AML-193 (cell line): ENCODE results near the gene PTPRJ.
A peak's percentile ranks its signal among the peaks of the same experiment; 100 is the strongest.
"Not testable (repeated sequence)": the region's sequence is repeated elsewhere in the genome, so short reads cannot be mapped to it uniquely, and the experiment has no call there.

ENCODE experiments used
- DNase-seq, 2 experiments: peaks; one replicate each; lab custom pipeline; 2025; lab: John Stamatoyannopoulos, UW

The PTPRJ gene

GRCh38 chr11:48161951-48162884 is 181.9 kb downstream of the PTPRJ start:
- no peak for DNase-seq

GRCh38 chr11:48162885-48163268 is 182.5 kb downstream of the PTPRJ start:
- DNase-seq = no peak

DNA sequence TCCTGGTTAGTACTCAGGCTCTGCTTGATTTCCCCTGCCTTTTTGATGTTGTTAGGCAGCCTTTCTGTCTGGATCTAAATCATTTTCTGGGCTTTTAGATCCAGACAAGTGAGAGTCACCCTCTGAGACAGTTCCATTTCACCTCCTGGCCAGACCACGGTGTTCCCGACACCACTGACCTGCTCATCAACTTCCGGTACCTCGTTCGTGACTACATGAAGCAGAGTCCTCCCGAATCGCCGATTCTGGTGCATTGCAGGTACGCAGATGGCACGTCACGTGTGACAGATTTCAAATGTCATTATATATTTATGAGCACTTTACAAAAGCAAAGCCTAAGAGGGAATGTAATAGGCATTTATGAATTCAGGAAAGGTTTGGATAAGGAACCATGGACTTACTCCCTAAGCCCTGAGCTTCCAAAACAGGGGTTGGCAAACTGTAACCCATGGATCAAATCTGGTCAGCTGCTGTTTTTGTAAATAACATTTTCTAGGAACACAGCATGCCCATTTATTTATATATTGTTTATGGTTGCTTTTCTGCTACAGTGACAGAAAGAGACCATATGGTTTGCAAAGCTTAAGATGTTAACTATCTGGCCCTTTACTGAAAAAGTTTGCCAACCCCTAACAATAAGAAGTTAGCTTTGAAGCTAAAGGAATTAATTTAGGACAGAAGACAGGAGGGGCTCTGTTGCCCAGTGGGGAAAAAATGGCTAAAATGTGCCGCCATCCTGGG is 183.2 kb downstream of the PTPRJ start:
- DNase-seq = no peak

DNA sequence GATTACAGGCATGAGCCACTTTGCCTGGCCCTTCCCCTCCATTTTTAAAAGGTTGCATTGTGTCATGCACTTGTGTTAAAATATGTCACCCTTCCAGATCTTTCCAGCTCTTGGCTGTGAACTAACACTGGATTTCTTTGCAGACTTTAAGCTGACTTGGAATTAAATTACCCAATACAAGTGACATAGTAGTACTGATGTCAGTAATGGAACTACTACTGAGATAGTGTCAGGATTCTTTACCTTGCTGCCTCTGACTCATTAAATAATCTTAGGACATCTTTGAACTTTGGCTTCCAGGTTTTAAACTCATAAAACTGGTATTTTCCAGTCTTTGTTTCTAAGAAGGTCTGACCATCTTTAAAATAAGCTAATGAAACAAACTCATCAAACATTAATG is 184.5 kb downstream of the PTPRJ start:
- no peak for DNase-seq

- no peak for DNase-seq
Measured at GRCh38 chr11:48165426-48165825, 185.1 kb downstream of the PTPRJ start.

DNA sequence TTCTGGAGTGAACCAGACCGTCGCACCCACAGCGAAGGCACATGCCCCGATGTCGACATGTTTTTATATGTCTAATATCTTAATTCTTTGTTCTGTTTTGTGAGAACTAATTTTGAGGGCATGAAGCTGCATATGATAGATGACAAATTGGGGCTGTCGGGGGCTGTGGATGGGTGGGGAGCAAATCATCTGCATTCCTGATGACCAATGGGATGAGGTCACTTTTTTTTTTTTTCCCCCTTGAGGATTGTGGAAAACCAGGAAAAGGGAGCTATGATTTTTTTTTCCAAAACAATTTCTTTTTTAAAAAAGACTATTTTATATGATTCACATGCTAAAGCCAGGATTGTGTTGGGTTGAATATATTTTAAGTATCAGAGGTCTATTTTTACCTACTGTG is 187.0 kb downstream of the PTPRJ start:
- DNase-seq = no peak

- DNase-seq = no peak
Measured at GRCh38 chr11:48168815-48169214, 188.5 kb downstream of the PTPRJ start.

- DNase-seq = no peak
Measured at GRCh38 chr11:48169259-48169658, 188.9 kb downstream of the PTPRJ start.

DNA sequence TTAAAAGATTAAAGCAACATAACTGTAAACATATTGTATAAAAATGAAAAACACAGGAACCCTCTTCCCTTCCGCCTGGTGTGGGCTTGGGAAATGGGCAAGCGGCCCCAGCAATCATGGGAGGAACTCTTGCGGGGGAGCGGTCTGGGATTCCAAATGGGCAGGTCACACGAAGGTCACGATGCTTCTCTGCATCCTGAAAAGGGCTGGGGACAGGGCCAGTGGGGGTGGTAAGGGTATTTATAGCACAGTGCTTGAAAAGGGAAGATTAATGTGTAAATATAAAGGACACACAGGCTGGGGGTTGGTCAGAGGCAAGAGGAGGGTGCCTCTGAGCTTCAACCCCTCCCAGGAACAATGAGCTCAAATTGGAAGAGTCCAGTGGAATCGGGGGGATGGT is 189.4 kb downstream of the PTPRJ start:
- DNase-seq = no peak

GRCh38 chr11:48170241-48171233 is 190.2 kb downstream of the PTPRJ start:
- DNase-seq = peak in 1 of 2 experiments; percentile 16

DNA sequence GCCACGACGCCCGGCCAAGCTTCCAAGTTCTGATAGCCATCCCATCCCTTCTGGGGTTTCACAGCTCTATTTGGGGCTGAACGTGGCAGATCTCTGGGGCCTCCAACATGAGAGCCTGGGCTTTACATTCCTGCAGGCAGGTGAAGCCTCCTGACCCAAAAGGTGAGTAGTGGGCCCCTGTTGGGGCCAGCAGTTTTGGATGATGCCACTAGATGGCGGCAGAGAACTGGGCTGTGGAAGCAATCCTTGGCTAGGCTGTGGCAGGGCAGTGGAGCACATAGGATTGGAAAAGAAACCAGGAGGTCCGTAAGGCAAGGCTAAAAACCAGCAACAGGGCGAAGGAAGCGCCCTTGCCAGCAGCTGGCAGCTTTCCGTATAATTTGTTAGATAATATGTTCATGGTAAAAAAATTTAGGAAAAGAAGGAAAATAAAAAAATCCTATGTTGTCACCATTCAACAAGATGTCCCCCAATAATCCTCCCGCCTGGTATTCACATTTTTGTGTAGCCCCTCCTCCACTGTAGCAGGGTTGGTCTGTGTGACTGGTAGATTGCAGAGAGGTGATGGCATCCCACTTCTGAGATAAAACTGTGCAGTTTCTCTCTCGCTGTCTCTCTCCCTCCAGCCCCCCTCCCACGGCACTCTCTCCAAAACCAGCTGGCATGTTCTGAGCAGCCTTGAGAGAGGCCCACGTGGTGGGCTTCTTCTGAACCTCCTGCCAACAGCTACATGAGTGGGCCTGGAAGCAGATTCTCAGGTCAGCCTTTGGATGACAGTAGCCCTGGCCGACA is 192.7 kb downstream of the PTPRJ start:
- peak; percentile 21 to 26 for DNase-seq

DNA sequence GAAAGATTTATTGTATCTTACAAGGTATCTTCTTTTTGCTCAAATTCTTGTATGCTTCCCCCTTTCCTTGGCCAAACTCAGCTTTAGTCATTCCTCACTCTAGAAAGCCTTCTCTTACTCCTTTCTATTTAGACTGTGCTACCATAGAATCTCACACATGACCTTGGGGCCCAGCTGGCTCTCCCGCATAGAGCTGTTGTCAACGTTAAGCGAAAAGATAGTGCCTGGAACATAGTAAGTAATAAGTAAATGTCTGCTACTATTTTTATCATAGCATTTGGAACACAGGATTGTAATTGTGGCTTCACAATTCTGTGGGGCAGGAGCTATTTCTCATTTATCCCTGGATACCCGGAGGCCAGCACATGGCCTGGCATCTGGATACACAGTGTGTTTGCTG is 197.3 kb downstream of the PTPRJ start:
- no peak for DNase-seq

DNA sequence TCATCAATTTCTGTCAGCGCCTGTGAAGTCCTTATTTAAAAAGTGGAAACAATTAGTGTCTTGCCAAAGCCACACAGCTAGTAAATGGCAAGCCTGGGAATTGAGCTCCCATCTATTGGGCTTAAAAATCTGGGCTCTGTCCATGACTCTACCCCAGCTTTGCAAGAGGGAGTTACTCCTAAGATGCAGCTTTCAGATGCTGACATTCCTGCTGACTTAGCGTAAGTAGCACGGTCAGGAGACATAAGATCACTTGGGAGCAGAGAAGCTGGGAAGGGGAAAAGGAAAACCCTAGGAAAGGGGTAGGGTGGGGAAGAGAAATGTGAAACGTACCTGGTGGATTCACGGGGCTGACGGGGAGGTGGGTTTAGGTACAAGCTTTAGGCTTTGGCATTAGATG is 200.3 kb downstream of the PTPRJ start:
- no peak for DNase-seq

DNA sequence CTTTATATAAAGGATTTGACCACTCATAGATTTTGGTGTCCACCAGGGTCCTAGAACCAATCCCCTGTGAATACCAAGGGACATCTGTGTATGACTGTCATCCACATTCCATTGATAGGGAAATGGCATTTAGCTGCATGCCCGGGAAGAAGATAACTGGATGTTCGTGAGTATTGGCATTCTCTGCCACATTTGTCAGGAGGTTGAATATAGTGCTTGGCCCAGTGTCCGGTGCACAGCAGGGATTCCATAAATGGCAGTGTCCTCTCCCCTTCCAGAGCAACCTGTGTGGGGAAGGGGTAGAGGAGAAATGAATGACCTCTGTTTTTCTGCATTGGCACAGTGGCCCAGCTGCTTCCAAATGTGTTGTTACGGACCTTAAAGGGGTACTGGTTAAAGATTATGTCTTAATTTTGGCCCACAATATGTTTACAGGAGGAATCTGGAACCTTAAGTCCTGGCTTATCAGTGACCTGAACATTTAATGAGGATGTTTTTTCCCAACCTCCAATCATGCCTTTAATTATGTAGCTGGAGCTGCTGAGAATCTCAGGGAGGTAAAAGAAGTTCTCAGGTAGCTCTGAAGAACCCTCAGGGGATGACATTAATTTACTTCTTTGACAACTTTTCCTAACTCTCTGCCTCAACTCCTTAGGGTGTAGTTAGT is 202.6 kb downstream of the PTPRJ start:
- DNase-seq = no peak

DNA sequence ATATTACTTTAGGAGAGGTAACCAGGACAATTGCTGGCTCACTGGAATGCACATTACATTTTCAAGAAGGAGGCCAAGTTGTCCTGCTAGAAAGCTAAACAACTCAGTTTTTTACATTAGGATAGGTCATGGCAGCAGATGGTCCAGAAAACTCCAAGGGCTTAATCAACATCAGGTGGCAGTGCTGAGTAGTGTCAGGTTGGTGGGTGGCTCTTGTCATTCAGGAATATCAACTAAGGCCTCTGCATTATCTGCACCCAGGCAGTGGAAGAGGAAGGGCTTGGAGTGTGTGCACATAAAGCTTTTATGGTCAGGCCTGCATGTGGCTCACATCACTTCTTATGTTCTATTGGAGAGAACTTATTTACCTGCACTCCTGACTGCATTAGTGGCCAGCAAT is 204.1 kb downstream of the PTPRJ start:
- DNase-seq = no peak

DNA sequence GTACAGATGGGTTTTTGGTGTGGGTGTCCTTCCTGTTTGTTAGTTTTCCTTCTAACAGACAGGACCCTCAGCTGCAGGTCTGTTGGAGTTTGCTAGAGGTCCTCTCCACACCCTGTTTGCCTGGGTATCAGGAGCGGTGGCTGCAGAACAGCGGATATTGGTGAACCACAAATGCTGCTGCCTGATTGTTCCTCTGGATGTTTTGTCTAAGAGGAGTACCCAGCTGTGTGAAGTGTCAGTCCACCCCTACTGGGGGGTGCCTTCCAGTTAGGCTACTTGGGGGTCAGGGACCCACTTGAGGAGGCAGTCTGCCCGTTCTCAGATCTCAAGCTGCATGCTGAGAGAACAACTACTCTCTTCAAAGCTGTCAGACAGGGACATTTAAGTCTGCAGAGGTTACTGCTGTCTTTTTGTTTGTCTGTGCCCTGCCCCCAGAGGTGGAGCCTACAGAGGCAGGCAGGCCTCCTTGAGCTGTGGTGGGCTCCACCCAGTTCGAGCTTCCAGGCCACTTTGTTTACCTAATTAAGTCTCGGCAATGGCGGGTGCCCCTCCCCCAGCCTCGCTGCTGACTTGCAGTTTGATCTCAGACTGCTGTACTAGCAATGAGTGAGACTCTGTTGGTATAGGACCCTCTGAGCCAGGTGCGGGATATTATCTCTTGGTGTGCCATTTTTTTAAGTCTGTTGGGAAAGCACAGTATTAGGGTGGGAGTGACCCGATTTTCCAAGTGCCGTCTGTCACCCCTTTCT is 210.7 kb downstream of the PTPRJ start:
- DNase-seq = not testable (repeated sequence)

- DNase-seq = no peak
Measured at GRCh38 chr11:48193876-48194275, 213.5 kb downstream of the PTPRJ start.

GRCh38 chr11:48207881-48208280 is 227.5 kb downstream of the PTPRJ start:
- no peak for DNase-seq

DNA sequence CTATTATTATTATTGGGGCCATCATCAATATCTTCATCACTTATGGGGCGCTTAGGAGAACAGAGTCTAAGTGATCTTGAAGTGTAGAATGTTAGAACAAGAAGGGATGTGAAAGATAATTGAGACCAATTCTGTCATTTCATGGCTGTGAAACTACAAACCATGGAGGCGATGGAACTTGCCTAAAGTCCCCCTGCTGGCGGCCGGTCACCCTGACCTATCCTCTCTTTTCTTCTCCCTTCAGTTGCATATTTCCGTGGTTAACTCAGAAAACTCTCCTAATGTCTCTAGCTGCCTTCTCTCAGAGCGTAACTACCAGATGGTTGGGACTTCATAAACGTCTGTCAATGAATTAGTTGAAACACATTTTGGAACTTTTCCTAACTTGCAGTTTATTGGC is 229.7 kb downstream of the PTPRJ start:
- no peak for DNase-seq

GRCh38 chr11:48216510-48216909 is 236.2 kb downstream of the PTPRJ start, which contains the start of gene OR4B1:
Gene OR4B1 (plus strand): TSS chr11:48216810. CDS start chr11:48216810, 0 bp downstream.
- no peak for DNase-seq
